ENCODE results near the gene ZBTB8OS. TPM values are rescaled to one million over a fixed set of nuclear protein-coding genes. Genes with fewer than 3 reads are reported as not detected.
A peak's percentile ranks its signal among the peaks of the same experiment; 100 is the strongest.
"Not testable (repeated sequence)": the region's sequence is repeated elsewhere in the genome, so short reads cannot be mapped to it uniquely, and the experiment has no call there.

Gene ZBTB8OS
- total RNA-seq, 1 experiment from 2014 or later: 60.5 TPM

DNA sequence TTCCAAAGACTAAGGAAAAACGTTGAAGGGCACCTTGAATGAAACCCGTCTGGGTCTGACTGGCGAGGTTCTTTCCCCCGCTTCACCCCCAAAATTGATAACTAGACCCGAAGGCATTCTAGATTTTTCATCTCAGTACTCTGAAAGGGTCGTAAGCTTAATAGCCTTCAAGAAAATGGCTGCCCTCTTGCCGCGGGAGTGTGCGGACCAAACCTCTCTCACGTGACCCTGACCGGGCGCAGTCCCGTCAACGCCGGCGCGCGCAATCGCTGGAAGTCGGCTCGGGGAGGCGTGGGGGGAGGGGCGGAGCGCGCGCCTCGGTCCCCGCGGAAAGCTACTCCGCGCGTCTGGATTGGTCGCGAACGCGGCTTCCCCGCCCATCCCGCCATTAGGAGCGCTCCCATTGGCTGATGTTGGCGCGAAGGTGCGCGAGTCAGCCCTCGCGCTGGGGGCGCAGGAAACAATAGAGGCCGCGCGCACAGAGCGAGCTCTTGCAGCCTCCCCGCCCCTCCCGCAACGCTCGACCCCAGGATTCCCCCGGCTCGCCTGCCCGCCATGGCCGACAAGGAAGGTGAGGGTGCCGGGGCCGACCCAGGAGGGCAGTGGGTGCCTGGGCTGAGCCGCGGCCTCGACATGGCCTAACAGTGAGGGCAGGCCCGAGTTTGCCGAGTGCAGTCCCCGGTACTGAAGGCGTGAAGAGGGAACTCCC, 556 bp upstream of the ZBTB8OS start, which contains the start of gene RBBP4 (continued):
- TF ChIP-seq SMAD3 (CRISPR knock-in tag; IDR thresholded peaks at IDR 0.05; ENCODE audit: borderline replicate concordance): no peak

DNA sequence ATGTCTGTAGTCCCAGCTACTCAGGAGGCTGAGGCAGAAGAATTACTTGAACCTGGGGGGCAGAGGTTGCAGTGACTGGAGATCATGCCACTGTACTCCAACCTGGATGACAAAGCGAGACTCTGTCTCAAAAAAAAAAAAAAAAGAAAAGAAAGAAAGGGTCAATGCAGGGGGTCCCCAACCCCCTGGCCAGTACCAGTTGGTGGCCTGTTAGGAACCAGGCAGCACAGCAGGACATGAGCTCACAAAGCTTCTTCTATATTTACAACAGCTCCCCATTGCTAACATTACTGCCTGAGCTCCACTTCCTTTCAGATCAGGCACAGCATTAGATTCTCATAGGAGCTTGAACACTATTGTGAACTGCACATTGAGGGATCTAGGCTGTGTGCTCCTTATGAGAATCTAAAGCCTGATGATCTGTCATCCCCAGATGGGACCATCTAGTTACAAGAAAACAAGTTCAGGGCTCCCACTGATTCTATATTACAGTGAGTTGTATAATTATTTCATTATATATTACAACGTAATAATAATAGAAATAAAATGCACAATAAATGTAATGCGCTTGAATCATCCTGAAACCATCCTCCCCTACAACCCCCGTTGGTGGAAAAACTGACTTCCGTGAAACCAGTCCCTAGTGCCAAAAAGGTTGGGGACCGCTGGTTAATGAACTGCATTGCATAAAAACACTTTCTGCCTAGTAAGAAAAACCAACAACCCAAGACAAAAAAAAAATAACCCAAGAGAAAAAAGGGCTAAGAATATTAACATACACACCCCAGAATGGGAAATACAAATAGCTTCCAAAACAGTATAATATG, 2.8 kb downstream of the ZBTB8OS start:
- ChIA-PET POLR2A (no interaction called here), CTCF (no interaction called here)
- H3K27ac Mint-ChIP-seq: no peak overlapping the region
- ATAC-seq: no peak
- H3K36me3 Mint-ChIP-seq: peaks cover 29% of the 10 kb centered on the region
- DNase-seq (ENCODE audit: low spot score): no peak
- H3K27me3 Mint-ChIP-seq (ENCODE audit: low read depth): no peaks in the 10 kb centered on the region; the same call in 1 of the 2 replicates
- H3K4me1 Mint-ChIP-seq: peaks cover 20% of the 10 kb centered on the region
- H3K4me3 Mint-ChIP-seq: peak overlapping the region; percentile 99; the same call in 1 of the 2 replicates
- peaks cover 8% of the 10 kb centered on the region for H3K9me3 Mint-ChIP-seq
- TF ChIP-seq ZNF423 (CRISPR knock-in tag; IDR thresholded peaks at IDR 0.05) (peak; percentile 90), SP1 (CRISPR knock-in tag; conservative IDR thresholded peaks at IDR 0.05) (no peak), ATF1 (CRISPR knock-in tag; IDR thresholded peaks at IDR 0.05) (no peak)

DNA sequence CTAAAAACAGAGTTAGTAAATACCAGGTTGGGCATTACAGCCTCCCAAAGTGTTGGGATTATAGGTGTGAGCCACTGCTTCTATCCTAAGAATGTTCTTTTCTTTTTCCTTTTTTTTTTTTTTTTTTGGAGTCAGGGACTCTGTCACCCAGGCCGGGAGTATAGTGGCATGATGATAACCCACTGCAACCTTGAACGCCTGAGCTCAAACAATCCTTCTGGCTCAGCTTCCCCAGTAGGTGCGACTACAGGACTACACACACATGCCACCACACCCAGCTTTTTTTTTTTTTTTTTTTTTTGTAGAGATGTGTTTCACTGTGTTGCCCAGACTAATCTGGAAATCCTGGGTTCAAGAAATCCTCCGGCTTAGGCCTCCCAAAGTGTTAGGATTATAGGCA, 5.9 kb downstream of the ZBTB8OS start:
- H3K27ac Mint-ChIP-seq: no peak overlapping the region
- H3K4me1 Mint-ChIP-seq: peaks cover 16% of the 10 kb centered on the region
- ATAC-seq (no peak), DNase-seq (ENCODE audit: low spot score) (no peak)
- ChIA-PET CTCF (interaction anchor here (0.6 to 1.5 kb wide), 5 partner anchors 28 to 124 kb away, joined by 3 to 14 read pairs (median 3); no protein-coding TSS in a partner anchor), POLR2A (interaction anchor here (0.6 kb wide), 1 partner anchor 110 kb away, joined by 3 read pairs; no protein-coding TSS in a partner anchor)
- H3K9me3 Mint-ChIP-seq: peaks cover 8% of the 10 kb centered on the region
- H3K27me3 Mint-ChIP-seq (ENCODE audit: low read depth): no peaks in the 10 kb centered on the region
- peaks cover 22% of the 10 kb centered on the region for H3K36me3 Mint-ChIP-seq
- H3K4me3 Mint-ChIP-seq: no peak overlapping the region
- TF ChIP-seq KAT7 (CRISPR knock-in tag; IDR thresholded peaks at IDR 0.05; ENCODE audit: borderline replicate concordance): no peak
- TF ChIP-seq ZNF121 (CRISPR knock-in tag; IDR thresholded peaks at IDR 0.05): no peak
- TF ChIP-seq, protein P1, sequence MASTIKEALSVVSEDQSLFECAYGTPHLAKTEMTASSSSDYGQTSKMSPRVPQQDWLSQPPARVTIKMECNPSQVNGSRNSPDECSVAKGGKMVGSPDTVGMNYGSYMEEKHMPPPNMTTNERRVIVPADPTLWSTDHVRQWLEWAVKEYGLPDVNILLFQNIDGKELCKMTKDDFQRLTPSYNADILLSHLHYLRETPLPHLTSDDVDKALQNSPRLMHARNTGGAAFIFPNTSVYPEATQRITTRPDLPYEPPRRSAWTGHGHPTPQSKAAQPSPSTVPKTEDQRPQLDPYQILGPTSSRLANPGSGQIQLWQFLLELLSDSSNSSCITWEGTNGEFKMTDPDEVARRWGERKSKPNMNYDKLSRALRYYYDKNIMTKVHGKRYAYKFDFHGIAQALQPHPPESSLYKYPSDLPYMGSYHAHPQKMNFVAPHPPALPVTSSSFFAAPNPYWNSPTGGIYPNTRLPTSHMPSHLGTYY (CRISPR knock-in tag; IDR thresholded peaks at IDR 0.05): no peak
- TF ChIP-seq, protein P2, sequence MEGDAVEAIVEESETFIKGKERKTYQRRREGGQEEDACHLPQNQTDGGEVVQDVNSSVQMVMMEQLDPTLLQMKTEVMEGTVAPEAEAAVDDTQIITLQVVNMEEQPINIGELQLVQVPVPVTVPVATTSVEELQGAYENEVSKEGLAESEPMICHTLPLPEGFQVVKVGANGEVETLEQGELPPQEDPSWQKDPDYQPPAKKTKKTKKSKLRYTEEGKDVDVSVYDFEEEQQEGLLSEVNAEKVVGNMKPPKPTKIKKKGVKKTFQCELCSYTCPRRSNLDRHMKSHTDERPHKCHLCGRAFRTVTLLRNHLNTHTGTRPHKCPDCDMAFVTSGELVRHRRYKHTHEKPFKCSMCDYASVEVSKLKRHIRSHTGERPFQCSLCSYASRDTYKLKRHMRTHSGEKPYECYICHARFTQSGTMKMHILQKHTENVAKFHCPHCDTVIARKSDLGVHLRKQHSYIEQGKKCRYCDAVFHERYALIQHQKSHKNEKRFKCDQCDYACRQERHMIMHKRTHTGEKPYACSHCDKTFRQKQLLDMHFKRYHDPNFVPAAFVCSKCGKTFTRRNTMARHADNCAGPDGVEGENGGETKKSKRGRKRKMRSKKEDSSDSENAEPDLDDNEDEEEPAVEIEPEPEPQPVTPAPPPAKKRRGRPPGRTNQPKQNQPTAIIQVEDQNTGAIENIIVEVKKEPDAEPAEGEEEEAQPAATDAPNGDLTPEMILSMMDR (IDR thresholded peaks at IDR 0.05): no peak
- TF ChIP-seq PRRX2 (CRISPR knock-in tag; IDR thresholded peaks at IDR 0.05): no peak
- TF ChIP-seq ZNF423 (CRISPR knock-in tag; IDR thresholded peaks at IDR 0.05): no peak
- no peak for TF ChIP-seq RORB (CRISPR knock-in tag; IDR thresholded peaks at IDR 0.05)

DNA sequence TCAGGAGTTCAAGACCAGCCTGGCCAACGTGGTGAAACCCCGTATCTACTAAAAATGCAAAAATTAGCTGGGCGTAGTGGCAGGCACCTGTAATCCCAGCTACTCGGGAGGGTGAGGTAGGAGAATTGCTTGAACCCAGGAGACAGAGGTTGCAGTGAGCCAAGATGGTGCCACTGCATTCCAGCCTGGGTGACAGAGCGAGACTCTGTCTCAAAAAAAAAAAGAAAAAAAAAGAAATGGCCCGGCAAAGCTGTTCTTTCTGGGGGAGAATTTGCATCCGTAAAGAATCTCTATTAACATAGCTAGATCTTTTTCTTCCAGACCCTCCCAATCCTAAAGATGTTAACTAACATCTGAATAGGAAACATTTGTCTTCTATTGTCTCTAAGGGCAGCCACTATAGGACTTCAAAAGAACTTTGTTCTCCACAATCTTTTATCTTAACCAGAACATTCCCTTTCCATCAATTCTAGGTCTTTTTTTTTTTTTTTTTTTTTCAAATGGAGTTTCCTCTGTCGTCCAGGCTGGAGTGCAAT, 8.0 kb downstream of the ZBTB8OS start:
- Mint-ChIP-seq H3K4me1 (peaks cover 17% of the 10 kb centered on the region), H3K27ac (peak overlapping the region; percentile 30; the same call in 1 of the 2 replicates), H3K36me3 (peaks cover 13% of the 10 kb centered on the region)
- POLR2A ChIA-PET: interaction anchor here (0.6 to 1.5 kb wide), 2 partner anchors 9 to 300 kb away, joined by 3 to 4 read pairs; partner anchors contain the start of gene RBBP4
- not testable (repeated sequence) for H3K4me3 Mint-ChIP-seq; H3K9me3 Mint-ChIP-seq; DNase-seq (ENCODE audit: low spot score); H3K27me3 Mint-ChIP-seq (ENCODE audit: low read depth)
- peak; percentile 44; the same call in 1 of the 2 replicates for TF ChIP-seq MXD4 (CRISPR knock-in tag; IDR thresholded peaks at IDR 0.05; ENCODE audit: borderline replicate concordance)
- CTCF ChIA-PET: interaction anchor here (0.6 to 1.2 kb wide), 5 partner anchors 9 to 799 kb away, joined by 3 to 7 read pairs (median 5); partner anchors contain the start of gene RBBP4
- ATAC-seq: peak; percentile 73

DNA sequence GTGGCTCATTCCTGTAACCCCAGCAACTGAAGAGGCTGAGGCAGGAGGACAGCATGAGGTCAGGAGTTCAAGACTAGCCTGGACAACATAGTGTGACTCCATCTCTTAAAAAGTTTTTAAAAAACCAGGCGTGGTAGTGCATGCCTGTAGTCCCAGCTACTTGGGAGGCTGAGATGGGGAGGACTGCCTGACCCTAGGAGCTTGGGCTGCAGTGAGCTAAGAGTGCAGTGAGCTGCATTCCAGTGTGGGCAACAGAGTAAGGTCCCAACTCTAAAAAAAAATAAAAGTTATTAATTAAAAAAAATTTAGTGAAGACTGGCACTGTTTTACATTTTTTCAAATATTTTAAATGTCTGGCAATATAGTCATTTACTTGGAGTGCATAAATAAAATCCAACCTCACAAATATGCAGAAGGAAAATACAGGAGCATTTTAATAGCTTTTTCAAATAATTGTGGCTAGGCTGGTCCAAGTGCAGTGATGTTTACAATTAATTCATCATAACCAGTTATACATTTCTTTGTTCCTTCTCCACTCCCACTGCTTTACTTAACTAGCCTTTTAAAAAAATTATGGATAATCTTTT, 10.8 kb downstream of the ZBTB8OS start:
- Mint-ChIP-seq H3K4me1 (peaks cover 42% of the 10 kb centered on the region), H3K27me3 (ENCODE audit: low read depth) (no peaks in the 10 kb centered on the region), H3K27ac (no peak overlapping the region), H3K9me3 (no peaks in the 10 kb centered on the region), H3K36me3 (peaks cover 4% of the 10 kb centered on the region; the same call in 1 of the 2 replicates), H3K4me3 (no peak overlapping the region)
- no peak for ATAC-seq
- no peak for DNase-seq (ENCODE audit: low spot score)
- POLR2A ChIA-PET: no interaction called here
- CTCF ChIA-PET: no interaction called here
- TF ChIP-seq, protein P3, sequence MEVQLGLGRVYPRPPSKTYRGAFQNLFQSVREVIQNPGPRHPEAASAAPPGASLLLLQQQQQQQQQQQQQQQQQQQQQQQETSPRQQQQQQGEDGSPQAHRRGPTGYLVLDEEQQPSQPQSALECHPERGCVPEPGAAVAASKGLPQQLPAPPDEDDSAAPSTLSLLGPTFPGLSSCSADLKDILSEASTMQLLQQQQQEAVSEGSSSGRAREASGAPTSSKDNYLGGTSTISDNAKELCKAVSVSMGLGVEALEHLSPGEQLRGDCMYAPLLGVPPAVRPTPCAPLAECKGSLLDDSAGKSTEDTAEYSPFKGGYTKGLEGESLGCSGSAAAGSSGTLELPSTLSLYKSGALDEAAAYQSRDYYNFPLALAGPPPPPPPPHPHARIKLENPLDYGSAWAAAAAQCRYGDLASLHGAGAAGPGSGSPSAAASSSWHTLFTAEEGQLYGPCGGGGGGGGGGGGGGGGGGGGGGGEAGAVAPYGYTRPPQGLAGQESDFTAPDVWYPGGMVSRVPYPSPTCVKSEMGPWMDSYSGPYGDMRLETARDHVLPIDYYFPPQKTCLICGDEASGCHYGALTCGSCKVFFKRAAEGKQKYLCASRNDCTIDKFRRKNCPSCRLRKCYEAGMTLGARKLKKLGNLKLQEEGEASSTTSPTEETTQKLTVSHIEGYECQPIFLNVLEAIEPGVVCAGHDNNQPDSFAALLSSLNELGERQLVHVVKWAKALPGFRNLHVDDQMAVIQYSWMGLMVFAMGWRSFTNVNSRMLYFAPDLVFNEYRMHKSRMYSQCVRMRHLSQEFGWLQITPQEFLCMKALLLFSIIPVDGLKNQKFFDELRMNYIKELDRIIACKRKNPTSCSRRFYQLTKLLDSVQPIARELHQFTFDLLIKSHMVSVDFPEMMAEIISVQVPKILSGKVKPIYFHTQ (CRISPR knock-in tag; IDR thresholded peaks at IDR 0.05): no peak
- no peak for TF ChIP-seq TEAD4 (CRISPR knock-in tag; IDR thresholded peaks at IDR 0.05)
- TF ChIP-seq, protein P4, sequence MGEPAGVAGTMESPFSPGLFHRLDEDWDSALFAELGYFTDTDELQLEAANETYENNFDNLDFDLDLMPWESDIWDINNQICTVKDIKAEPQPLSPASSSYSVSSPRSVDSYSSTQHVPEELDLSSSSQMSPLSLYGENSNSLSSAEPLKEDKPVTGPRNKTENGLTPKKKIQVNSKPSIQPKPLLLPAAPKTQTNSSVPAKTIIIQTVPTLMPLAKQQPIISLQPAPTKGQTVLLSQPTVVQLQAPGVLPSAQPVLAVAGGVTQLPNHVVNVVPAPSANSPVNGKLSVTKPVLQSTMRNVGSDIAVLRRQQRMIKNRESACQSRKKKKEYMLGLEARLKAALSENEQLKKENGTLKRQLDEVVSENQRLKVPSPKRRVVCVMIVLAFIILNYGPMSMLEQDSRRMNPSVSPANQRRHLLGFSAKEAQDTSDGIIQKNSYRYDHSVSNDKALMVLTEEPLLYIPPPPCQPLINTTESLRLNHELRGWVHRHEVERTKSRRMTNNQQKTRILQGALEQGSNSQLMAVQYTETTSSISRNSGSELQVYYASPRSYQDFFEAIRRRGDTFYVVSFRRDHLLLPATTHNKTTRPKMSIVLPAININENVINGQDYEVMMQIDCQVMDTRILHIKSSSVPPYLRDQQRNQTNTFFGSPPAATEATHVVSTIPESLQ (CRISPR knock-in tag; IDR thresholded peaks at IDR 0.05): no peak
